Liver (tissue), 3 donors: ENCODE results near the gene RAB5B.
A peak's percentile ranks its signal among the peaks of the same experiment; 100 is the strongest.

ENCODE experiments used
- ATF3 ChIP-seq: IDR thresholded peaks from 2 replicates; pipeline ENCODE4 v1.6.1; 2016; ENCODE audit warnings: antibody characterized with exemption
- CTCF ChIP-seq: fragments of 150-350 bp; IDR thresholded peaks from 2 replicates; pipeline ENCODE4 v1.5.1; 2017; ENCODE audit warnings: improper control_type of control experiment, low read depth, low read length; ENCODE audit not compliant: missing input control
- EGR1 ChIP-seq, 2 donors: IDR thresholded peaks; 2 replicates each; pipeline ENCODE4 v1.6.1; 2016 to 2018; ENCODE audit warnings: antibody characterized with exemption in 2 of 2, low read depth in 2 of 2
- GABPA ChIP-seq, 2 donors: IDR thresholded peaks in 1 of 2; conservative IDR thresholded peaks in 1 of 2; 2 replicates each; pipeline ENCODE4 v1.6.1; 2016; ENCODE audit warnings: antibody characterized with exemption in 2 of 2, mild to moderate bottlenecking in 1 of 2, moderate library complexity in 1 of 2
- HNF4G ChIP-seq: IDR thresholded peaks from 2 replicates; pipeline ENCODE4 v1.6.1; 2016; ENCODE audit warnings: antibody characterized with exemption
- JUND ChIP-seq, 2 donors: IDR thresholded peaks; 2 replicates each; pipeline ENCODE4 v1.6.1; 2016; ENCODE audit warnings: antibody characterized with exemption in 2 of 2
- MAX ChIP-seq: IDR thresholded peaks from 2 replicates; pipeline ENCODE4 v1.6.1; 2016; ENCODE audit warnings: antibody characterized with exemption
- RAD21 ChIP-seq, 2 donors: IDR thresholded peaks; 2 replicates each; pipeline ENCODE4 v1.6.1; 2016; ENCODE audit warnings: antibody characterized with exemption in 2 of 2, mild to moderate bottlenecking in 2 of 2
- RXRA ChIP-seq, 2 donors: IDR thresholded peaks; 2 replicates each; pipeline ENCODE4 v1.6.1; 2017 to 2018; ENCODE audit warnings: antibody characterized with exemption in 2 of 2, mild to moderate bottlenecking in 1 of 2
- SP1 ChIP-seq: IDR thresholded peaks from 2 replicates; pipeline ENCODE4 v1.6.1; 2018; ENCODE audit warnings: antibody characterized with exemption, mild to moderate bottlenecking
- TAF1 ChIP-seq: conservative IDR thresholded peaks from 2 replicates; pipeline ENCODE4 v1.6.1; 2016; ENCODE audit warnings: antibody characterized with exemption, mild to moderate bottlenecking
- ZBTB33 ChIP-seq: IDR thresholded peaks from 2 replicates; pipeline ENCODE4 v1.6.1; 2016; ENCODE audit warnings: antibody characterized with exemption
- TF ChIP-seq, protein P1 (sequence below): IDR thresholded peaks from 2 replicates; pipeline ENCODE4 v1.6.1; 2016; ENCODE audit warnings: antibody characterized with exemption, mild to moderate bottlenecking
- donor health status: healthy.
- donor health status: healthy.

GRCh38 chr12:55972911-55973598 lies 823 bp upstream of the RAB5B start:
- TF ChIP-seq, protein P1, sequence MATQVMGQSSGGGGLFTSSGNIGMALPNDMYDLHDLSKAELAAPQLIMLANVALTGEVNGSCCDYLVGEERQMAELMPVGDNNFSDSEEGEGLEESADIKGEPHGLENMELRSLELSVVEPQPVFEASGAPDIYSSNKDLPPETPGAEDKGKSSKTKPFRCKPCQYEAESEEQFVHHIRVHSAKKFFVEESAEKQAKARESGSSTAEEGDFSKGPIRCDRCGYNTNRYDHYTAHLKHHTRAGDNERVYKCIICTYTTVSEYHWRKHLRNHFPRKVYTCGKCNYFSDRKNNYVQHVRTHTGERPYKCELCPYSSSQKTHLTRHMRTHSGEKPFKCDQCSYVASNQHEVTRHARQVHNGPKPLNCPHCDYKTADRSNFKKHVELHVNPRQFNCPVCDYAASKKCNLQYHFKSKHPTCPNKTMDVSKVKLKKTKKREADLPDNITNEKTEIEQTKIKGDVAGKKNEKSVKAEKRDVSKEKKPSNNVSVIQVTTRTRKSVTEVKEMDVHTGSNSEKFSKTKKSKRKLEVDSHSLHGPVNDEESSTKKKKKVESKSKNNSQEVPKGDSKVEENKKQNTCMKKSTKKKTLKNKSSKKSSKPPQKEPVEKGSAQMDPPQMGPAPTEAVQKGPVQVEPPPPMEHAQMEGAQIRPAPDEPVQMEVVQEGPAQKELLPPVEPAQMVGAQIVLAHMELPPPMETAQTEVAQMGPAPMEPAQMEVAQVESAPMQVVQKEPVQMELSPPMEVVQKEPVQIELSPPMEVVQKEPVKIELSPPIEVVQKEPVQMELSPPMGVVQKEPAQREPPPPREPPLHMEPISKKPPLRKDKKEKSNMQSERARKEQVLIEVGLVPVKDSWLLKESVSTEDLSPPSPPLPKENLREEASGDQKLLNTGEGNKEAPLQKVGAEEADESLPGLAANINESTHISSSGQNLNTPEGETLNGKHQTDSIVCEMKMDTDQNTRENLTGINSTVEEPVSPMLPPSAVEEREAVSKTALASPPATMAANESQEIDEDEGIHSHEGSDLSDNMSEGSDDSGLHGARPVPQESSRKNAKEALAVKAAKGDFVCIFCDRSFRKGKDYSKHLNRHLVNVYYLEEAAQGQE: peak; percentile 78
- TF ChIP-seq CTCF: no peak
- TF ChIP-seq GABPA (IDR thresholded peaks at IDR 0.05 in 1 of 2, conservative IDR thresholded peaks at IDR 0.05 in 1 of 2): no peak
- TF ChIP-seq MAX: peak; percentile 32
- peak; percentile 31 for TF ChIP-seq TAF1
- TF ChIP-seq ZBTB33: no peak
- peak; percentile 15 to 29 for TF ChIP-seq RAD21 (IDR thresholded peaks at IDR 0.05)
- TF ChIP-seq EGR1 (IDR thresholded peaks at IDR 0.05; ENCODE audit: low read depth in 2 of 2): no peak
- no peak for TF ChIP-seq HNF4G
- no peak for TF ChIP-seq ATF3
- TF ChIP-seq JUND (IDR thresholded peaks at IDR 0.05): no peak
- TF ChIP-seq SP1: no peak
- no peak for TF ChIP-seq RXRA (IDR thresholded peaks at IDR 0.05)
